ENCODE measurements around the gene PDE6A.

DNA sequence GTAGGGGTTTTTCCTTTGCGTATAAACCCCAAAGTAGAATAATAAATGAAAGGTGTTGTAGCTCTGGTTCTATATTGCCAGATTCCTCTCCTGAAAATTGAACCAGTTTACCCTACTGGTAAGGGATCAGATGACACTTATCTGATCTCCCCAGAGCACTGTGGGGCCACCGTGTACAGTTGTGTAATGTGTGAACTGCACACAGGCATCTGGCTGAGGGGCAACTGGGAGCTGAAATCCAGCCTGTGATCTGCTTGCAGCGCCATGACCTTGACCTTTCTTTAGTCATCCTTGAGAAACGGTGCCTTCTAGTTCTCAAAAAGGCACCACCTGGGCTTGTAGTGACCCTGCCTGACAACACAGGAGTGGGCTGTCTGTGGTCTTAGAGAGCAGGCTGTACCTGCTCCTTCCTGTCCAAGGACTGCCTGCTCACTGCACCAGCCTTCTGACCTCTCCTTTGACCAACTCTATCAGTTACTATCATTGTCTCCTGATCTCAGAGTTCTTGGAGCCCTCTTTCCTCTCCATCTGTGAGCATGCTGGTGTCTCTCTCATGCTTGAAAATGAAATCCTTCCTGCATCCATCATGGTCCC is 40.2 kb downstream of the PDE6A start:
- TF ChIP-seq, protein P1, sequence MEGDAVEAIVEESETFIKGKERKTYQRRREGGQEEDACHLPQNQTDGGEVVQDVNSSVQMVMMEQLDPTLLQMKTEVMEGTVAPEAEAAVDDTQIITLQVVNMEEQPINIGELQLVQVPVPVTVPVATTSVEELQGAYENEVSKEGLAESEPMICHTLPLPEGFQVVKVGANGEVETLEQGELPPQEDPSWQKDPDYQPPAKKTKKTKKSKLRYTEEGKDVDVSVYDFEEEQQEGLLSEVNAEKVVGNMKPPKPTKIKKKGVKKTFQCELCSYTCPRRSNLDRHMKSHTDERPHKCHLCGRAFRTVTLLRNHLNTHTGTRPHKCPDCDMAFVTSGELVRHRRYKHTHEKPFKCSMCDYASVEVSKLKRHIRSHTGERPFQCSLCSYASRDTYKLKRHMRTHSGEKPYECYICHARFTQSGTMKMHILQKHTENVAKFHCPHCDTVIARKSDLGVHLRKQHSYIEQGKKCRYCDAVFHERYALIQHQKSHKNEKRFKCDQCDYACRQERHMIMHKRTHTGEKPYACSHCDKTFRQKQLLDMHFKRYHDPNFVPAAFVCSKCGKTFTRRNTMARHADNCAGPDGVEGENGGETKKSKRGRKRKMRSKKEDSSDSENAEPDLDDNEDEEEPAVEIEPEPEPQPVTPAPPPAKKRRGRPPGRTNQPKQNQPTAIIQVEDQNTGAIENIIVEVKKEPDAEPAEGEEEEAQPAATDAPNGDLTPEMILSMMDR (IDR thresholded peaks at IDR 0.05): no peak
- TF ChIP-seq SREBF2 (IDR thresholded peaks at IDR 0.05): no peak
- no peak for TF ChIP-seq JUNB (IDR thresholded peaks at IDR 0.05)
- no peak for TF ChIP-seq RAD21 (conservative IDR thresholded peaks at IDR 0.05 in 1 of 2, IDR thresholded peaks at IDR 0.05 in 1 of 2)
- TF ChIP-seq CHD4 (IDR thresholded peaks at IDR 0.05; ENCODE audit: borderline replicate concordance): no peak
- TF ChIP-seq POLR2A (IDR thresholded peaks at IDR 0.05; ENCODE audit: low read length): no peak
- TF ChIP-seq SMC3 (IDR thresholded peaks at IDR 0.05): no peak
- TF ChIP-seq, protein P2, sequence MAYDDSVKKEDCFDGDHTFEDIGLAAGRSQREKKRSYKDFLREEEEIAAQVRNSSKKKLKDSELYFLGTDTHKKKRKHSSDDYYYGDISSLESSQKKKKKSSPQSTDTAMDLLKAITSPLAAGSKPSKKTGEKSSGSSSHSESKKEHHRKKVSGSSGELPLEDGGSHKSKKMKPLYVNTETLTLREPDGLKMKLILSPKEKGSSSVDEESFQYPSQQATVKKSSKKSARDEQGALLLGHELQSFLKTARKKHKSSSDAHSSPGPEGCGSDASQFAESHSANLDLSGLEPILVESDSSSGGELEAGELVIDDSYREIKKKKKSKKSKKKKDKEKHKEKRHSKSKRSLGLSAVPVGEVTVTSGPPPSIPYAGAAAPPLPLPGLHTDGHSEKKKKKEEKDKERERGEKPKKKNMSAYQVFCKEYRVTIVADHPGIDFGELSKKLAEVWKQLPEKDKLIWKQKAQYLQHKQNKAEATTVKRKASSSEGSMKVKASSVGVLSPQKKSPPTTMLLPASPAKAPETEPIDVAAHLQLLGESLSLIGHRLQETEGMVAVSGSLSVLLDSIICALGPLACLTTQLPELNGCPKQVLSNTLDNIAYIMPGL (CRISPR knock-in tag; IDR thresholded peaks at IDR 0.05; ENCODE audit: borderline replicate concordance): no peak
- no peak for TF ChIP-seq EP300 (IDR thresholded peaks at IDR 0.05)
- TF ChIP-seq MYC (IDR thresholded peaks at IDR 0.05; ENCODE audit: borderline replicate concordance, low read length): no peak

Data from A549 (cell line).